Colonic mucosa (tissue), 4 donors: ENCODE results near the gene CADM2. TPM values are rescaled to one million over a fixed set of nuclear protein-coding genes. Genes with fewer than 3 reads are reported as not detected.

Experiments
- DNase-seq: peaks from one replicate; pipeline ENCODE4 v3.0.0-alpha.2; 2020
- H3K27ac ChIP-seq: fragments of 200-600 bp; one replicate; pipeline ENCODE4 v1.8.0; 2021
- H3K27me3 ChIP-seq: fragments of 200-600 bp; one replicate; pipeline ENCODE4 v1.8.0; 2021
- H3K36me3 ChIP-seq: fragments of 200-600 bp; one replicate; pipeline ENCODE4 v1.8.0; 2021
- H3K4me1 ChIP-seq: fragments of 200-600 bp; one replicate; pipeline ENCODE4 v1.8.0; 2021; ENCODE audit warnings: mild to moderate bottlenecking
- H3K4me3 ChIP-seq: fragments of 200-600 bp; one replicate; pipeline ENCODE4 v1.8.0; 2021
- H3K9ac ChIP-seq, 2 donors: one replicate each; pipeline ENCODE4 v1.7.0; 2013; ENCODE audit warnings: control low read depth in 2 of 2, low read depth in 2 of 2, low read length in 2 of 2
- H3K9me3 ChIP-seq: fragments of 200-600 bp; one replicate; pipeline ENCODE4 v1.8.0; 2021
- CTCF ChIP-seq: fragments of 200-600 bp; IDR thresholded peaks from one replicate; pipeline ENCODE4 v1.8.0; 2022; ENCODE audit warnings: antibody characterized with exemption, mild to moderate bottlenecking
- intact Hi-C: fragments of 100-400 bp; cut with DNase I; formaldehyde crosslinking; loops from one replicate; pipeline ENCODE4 v1.14.1; 2022
- total RNA-seq, 2 donors: library from RNA; stranded (reverse); fragmentation: NEBNext Ultra II Directional in 1 of 2; extraction: Animal tissue kit (Norgen Biotek cat#: 25700) in 1 of 2; gene quantifications; one replicate each; pipeline ENCODE4 v1.2.1, GENCODE V29; 2021
- donor health status: healthy.
- donor health status: DM: no; HTN: no; CAD: no.
- donor health status: DM: no; HTN: no; CAD: no.

The CADM2 gene
- total RNA-seq, 2 donors from 2014 or later = 1.2 to 2.8 TPM

DNA sequence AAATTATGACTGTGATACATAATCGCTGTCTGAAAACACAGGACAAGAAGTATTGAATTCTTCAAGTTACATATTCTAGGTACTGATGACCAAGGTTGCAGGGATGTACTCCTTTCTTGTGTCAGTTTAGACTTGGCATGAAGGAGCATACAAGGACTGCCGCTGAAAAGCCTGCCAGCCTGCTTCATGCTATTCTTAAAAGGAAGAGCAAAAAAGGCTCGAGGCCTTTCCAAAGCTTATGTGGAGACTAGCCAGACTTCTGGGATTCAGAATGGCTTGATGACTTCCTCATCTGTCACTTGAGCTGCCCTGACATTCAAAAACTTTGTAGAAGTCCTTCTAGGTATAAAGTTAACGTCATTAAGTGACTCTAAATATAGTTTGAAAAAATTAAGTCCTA is 92.0 kb downstream of the CADM2 start:
- no peak for DNase-seq
- Histone ChIP-seq H3K27ac (no peak overlapping the region), H3K27me3 (no peaks in the 10 kb centered on the region), H3K36me3 (no peaks in the 10 kb centered on the region), H3K4me1 (no peaks in the 10 kb centered on the region), H3K9me3 (no peaks in the 10 kb centered on the region), H3K4me3 (no peak overlapping the region), H3K9ac (no peak overlapping the region)
- intact Hi-C loops = no loop called here
- no peak for TF ChIP-seq CTCF

- Histone ChIP-seq H3K4me3 (no peak overlapping the region), H3K27me3 (no peaks in the 10 kb centered on the region), H3K9me3 (no peaks in the 10 kb centered on the region), H3K4me1 (no peaks in the 10 kb centered on the region), H3K9ac (no peak overlapping the region), H3K27ac (no peak overlapping the region), H3K36me3 (no peaks in the 10 kb centered on the region)
- intact Hi-C loops = no loop called here
- TF ChIP-seq CTCF = no peak
- DNase-seq = no peak
Measured at GRCh38 chr3:85051786-85052185, 93.0 kb downstream of the CADM2 start.

DNA sequence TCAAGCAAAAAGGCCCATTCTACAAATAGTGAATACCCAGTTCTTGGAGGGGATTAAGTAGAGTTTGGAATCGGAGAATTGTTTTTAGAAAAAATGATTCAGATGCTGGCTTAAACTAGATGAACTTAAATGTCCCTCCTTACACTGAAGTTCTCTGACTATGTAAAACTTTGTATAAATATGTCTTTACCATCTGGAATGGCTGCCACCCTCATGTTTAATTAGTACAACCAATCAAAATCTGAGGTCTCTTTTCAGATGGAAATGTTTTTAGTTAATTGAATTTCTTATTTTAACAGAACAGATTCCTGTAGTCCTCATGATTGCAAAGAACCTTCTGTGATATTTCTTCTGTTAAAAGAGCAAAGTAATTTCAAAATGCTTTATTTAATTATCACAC is 94.8 kb downstream of the CADM2 start:
- H3K9ac ChIP-seq = no peak overlapping the region
- no peaks in the 10 kb centered on the region for H3K4me1 ChIP-seq
- no peak for TF ChIP-seq CTCF
- no peak overlapping the region for H3K4me3 ChIP-seq
- no peaks in the 10 kb centered on the region for H3K36me3 ChIP-seq
- no peaks in the 10 kb centered on the region for H3K27me3 ChIP-seq
- no peaks in the 10 kb centered on the region for H3K9me3 ChIP-seq
- intact Hi-C loops = no loop called here
- DNase-seq = no peak
- H3K27ac ChIP-seq = no peak overlapping the region

DNA sequence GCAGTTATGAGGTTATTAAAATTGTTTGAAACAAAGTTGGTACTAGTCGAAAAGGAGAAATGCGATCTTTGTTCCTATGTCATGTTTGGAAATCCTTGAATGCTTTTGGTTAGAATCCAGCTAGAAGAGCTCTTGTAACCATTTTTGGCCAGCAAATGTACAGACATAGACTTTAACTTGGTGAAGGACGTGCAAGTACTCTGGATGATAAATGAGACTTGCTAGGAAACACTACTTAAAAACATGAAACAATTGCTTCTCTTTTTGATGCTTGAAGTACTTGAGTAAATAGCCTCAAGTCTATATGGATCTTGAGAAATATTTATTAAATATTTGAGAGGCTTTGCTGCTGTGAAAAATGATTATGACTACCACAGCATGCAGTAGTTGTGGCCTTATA is 95.8 kb downstream of the CADM2 start:
- H3K27ac ChIP-seq = no peak overlapping the region
- no peak for DNase-seq
- intact Hi-C loops = no loop called here
- H3K9me3 ChIP-seq = no peaks in the 10 kb centered on the region
- no peak overlapping the region for H3K9ac ChIP-seq
- no peaks in the 10 kb centered on the region for H3K36me3 ChIP-seq
- H3K27me3 ChIP-seq = no peaks in the 10 kb centered on the region
- no peak overlapping the region for H3K4me3 ChIP-seq
- no peak for TF ChIP-seq CTCF
- no peaks in the 10 kb centered on the region for H3K4me1 ChIP-seq

DNA sequence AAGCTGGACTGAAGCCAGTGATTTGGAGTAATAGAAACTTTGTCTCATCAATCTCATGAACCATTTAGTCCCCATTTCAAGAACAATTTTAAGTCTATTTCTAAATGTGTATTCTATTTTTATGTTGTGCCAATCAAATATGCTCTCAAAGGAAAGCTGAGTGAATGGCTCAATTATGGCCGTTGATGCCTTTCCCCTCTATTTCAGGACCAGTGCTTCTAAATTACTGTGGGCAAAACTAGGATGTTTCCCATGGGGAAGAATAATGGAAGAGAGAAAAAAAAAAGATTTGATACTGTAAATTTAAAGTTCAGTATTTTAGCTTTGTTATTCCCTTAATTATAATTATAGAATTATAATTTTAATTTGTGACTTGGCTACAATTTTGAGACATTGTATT is 110.1 kb downstream of the CADM2 start:
- no peak overlapping the region for H3K27ac ChIP-seq
- no peaks in the 10 kb centered on the region for H3K36me3 ChIP-seq
- intact Hi-C loops = no loop called here
- TF ChIP-seq CTCF = no peak
- no peaks in the 10 kb centered on the region for H3K27me3 ChIP-seq
- H3K4me3 ChIP-seq = no peak overlapping the region
- no peaks in the 10 kb centered on the region for H3K9me3 ChIP-seq
- no peaks in the 10 kb centered on the region for H3K4me1 ChIP-seq
- no peak overlapping the region for H3K9ac ChIP-seq
- no peak for DNase-seq

DNA sequence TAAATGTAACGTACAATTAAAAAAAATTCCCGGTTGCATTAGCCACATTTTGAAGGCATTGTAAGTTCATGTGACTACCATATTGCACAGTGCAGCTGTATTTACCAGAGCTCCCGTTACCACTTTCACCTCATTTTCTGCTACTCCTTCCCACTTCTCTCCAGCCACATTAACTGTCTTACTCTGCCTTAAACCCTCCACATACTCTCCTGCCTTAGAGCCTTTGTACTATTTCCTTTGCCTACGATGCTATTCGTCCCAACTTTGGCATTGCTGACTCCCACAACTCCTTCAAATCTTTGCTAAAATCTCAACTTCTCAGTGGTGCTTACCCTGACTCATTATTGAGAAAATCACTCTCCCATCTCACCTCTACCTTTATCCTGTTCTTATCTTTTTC is 115.2 kb downstream of the CADM2 start:
- no peaks in the 10 kb centered on the region for H3K9me3 ChIP-seq
- no peak overlapping the region for H3K27ac ChIP-seq
- no peak for DNase-seq
- no peak overlapping the region for H3K9ac ChIP-seq
- H3K36me3 ChIP-seq = no peaks in the 10 kb centered on the region
- intact Hi-C loops = no loop called here
- H3K4me3 ChIP-seq = no peak overlapping the region
- H3K27me3 ChIP-seq = no peaks in the 10 kb centered on the region
- H3K4me1 ChIP-seq = no peaks in the 10 kb centered on the region
- no peak for TF ChIP-seq CTCF
